ENCODE measurements around the gene MRPL37. TPM values are rescaled to one million over a fixed set of nuclear protein-coding genes. Genes with fewer than 3 reads are reported as not detected.

The MRPL37 gene
- total RNA-seq, 1 experiment from 2014 or later: 204 TPM

GRCh38 chr1:54265126-54265525, 65.2 kb downstream of the MRPL37 start:
- DNase-seq (ENCODE audit: low spot score): no peak

GRCh38 chr1:54265659-54266058, 65.7 kb downstream of the MRPL37 start:
- DNase-seq (ENCODE audit: low spot score): no peak

GRCh38 chr1:54266195-54266594, 66.2 kb downstream of the MRPL37 start:
- no peak for DNase-seq (ENCODE audit: low spot score)

- no peak for DNase-seq (ENCODE audit: low spot score)
Measured at GRCh38 chr1:54266908-54267307, 66.9 kb downstream of the MRPL37 start.

Other genes with a start within 250 kb of the MRPL37 start
- gene LDLRAD1, start 182.0 kb upstream of the MRPL37 start, total RNA-seq (2014; rRNA removed; shearing (Covaris generic)): not detected in 2 replicates
- 419 and 447 TPM in 2 replicates for gene TMEM59, start 147.0 kb upstream of the MRPL37 start, total RNA-seq (2014; rRNA removed; shearing (Covaris generic))
- 2.8 and 3.9 TPM in 2 replicates for gene TCEANC2, start 146.6 kb upstream of the MRPL37 start, total RNA-seq (2014; rRNA removed; shearing (Covaris generic))
- gene CDCP2, start 47.2 kb upstream of the MRPL37 start, total RNA-seq (2014; rRNA removed; shearing (Covaris generic)): not detected in 2 replicates
- 5.5 and 6.7 TPM in 2 replicates for gene CYB5RL, start 137 bp upstream of the MRPL37 start, total RNA-seq (2014; rRNA removed; shearing (Covaris generic))
- gene SSBP3, start 206.2 kb downstream of the MRPL37 start, total RNA-seq (2014; rRNA removed; shearing (Covaris generic)): 13.6 and 13.7 TPM in 2 replicates